Thymus (tissue), 11 donors: ENCODE measurements around the gene KDM4B. TPM values are rescaled to one million over a fixed set of nuclear protein-coding genes. Genes with fewer than 3 reads are reported as not detected.

Experiments
- DNase-seq, 9 donors: peaks; one replicate each; pipeline ENCODE4 v3.0.0-alpha.2; 2013; ENCODE audit warnings: low spot score in 9 of 9, low read depth in 6 of 9, missing footprints in 1 of 9
- H3K27ac ChIP-seq, 2 donors: one replicate each; pipeline ENCODE4 v1.5.1; 2013; ENCODE audit warnings: control low read depth in 1 of 2, low read depth in 1 of 2, low read length in 1 of 2, mild to moderate bottlenecking in 1 of 2, moderate library complexity in 1 of 2
- H3K27me3 ChIP-seq, 2 donors: one replicate each; pipeline ENCODE4 v1.5.1; 2013; ENCODE audit warnings: low read length in 1 of 2; ENCODE audit not compliant: control insufficient read depth in 2 of 2, insufficient read depth in 1 of 2
- H3K36me3 ChIP-seq, 2 donors: one replicate each; pipeline ENCODE4 v1.5.1; 2013; ENCODE audit warnings: low read length in 1 of 2, mild to moderate bottlenecking in 1 of 2, moderate library complexity in 1 of 2; ENCODE audit not compliant: control insufficient read depth in 2 of 2, insufficient read depth in 2 of 2
- H3K4me1 ChIP-seq, 2 donors: one replicate each; pipeline ENCODE4 v1.5.1; 2013; ENCODE audit warnings: low read length in 2 of 2; ENCODE audit not compliant: control insufficient read depth in 2 of 2, insufficient read depth in 2 of 2
- H3K4me3 ChIP-seq, 2 donors: one replicate each; pipeline ENCODE4 v1.5.1; 2013; ENCODE audit warnings: low read length in 2 of 2, control low read depth in 1 of 2, mild to moderate bottlenecking in 1 of 2
- H3K9me3 ChIP-seq, 2 donors: one replicate each; pipeline ENCODE4 v1.5.1; 2013; ENCODE audit warnings: low read length in 1 of 2, mild to moderate bottlenecking in 1 of 2; ENCODE audit not compliant: control insufficient read depth in 2 of 2, insufficient read depth in 1 of 2
- WGBS: extraction: QIAGEN DNeasy Blood & Tissue Kit; methylation state at CpG from one replicate; pipeline ENCODE4 v1.1.7; 2013; 5-methylcytosine and 5-hydroxymethylcytosine counted together
- polyA plus RNA-seq: library from polyadenylated mRNA; stranded (reverse); fragments of 200-250 nt; gene quantifications from one replicate; pipeline ENCODE4 v1.2.3, GENCODE V29; 2013
- total RNA-seq: library from RNA; stranded (reverse); fragments of 120-200 nt; gene quantifications from one replicate; pipeline ENCODE4 v1.2.4, GENCODE V29; 2013
- donor health status: healthy.

The KDM4B gene
- total and polyA plus RNA-seq, 2 donors, result 8.6 to 24.6 TPM

- DNase-seq, result no peak
- Histone ChIP-seq H3K4me1 (peaks cover 0 to 22% of the 10 kb centered on the region in 2 donors), H3K27ac (no peak overlapping the region), H3K27me3 (no peaks in the 10 kb centered on the region), H3K36me3 (peaks cover 16 to 36% of the 10 kb centered on the region in 2 donors), H3K9me3 (no peaks in the 10 kb centered on the region), H3K4me3 (no peak overlapping the region)
- WGBS, result 98% methylated on average over 13 of the region's 13 CpGs
These were observed 83.6 kb downstream of the KDM4B start for GRCh38 chr19:5052515-5052914.

GRCh38 chr19:5052945-5053485 lies 84.1 kb downstream of the KDM4B start:
- peaks cover 0 to 22% of the 10 kb centered on the region in 2 donors for H3K4me1 ChIP-seq
- H3K36me3 ChIP-seq, result peaks cover 13 to 32% of the 10 kb centered on the region in 2 donors
- H3K27ac ChIP-seq, result no peak overlapping the region
- no peak overlapping the region for H3K4me3 ChIP-seq
- 99% methylated on average over 16 of the region's 16 CpGs for WGBS
- no peaks in the 10 kb centered on the region for H3K9me3 ChIP-seq
- no peak for DNase-seq
- no peaks in the 10 kb centered on the region for H3K27me3 ChIP-seq

GRCh38 chr19:5053661-5054060 lies 84.7 kb downstream of the KDM4B start:
- Histone ChIP-seq H3K4me1 (peaks cover 0 to 15% of the 10 kb centered on the region in 2 donors), H3K4me3 (no peak overlapping the region), H3K27ac (no peak overlapping the region), H3K27me3 (no peaks in the 10 kb centered on the region), H3K36me3 (peaks cover 12 to 31% of the 10 kb centered on the region in 2 donors), H3K9me3 (no peaks in the 10 kb centered on the region)
- DNase-seq, result no peak
- 88% methylated on average over 11 of the region's 11 CpGs for WGBS

GRCh38 chr19:5054551-5055456 lies 85.9 kb downstream of the KDM4B start:
- DNase-seq, result no peak

GRCh38 chr19:5055457-5055776 lies 86.5 kb downstream of the KDM4B start:
- Histone ChIP-seq H3K4me1 (peaks cover 0 to under 1% of the 10 kb centered on the region in 2 donors), H3K27me3 (no peaks in the 10 kb centered on the region), H3K9me3 (no peaks in the 10 kb centered on the region), H3K27ac (no peak overlapping the region), H3K4me3 (no peak overlapping the region), H3K36me3 (peaks cover 17 to 34% of the 10 kb centered on the region in 2 donors)
- DNase-seq, result no peak
- 98% methylated on average over 13 of the region's 13 CpGs for WGBS

More at GRCh38 chr19:5054551-5055456, 85.9 kb downstream of the KDM4B start:
- Histone ChIP-seq H3K27me3 (no peaks in the 10 kb centered on the region), H3K4me3 (no peak overlapping the region), H3K36me3 (peaks cover 16 to 37% of the 10 kb centered on the region in 2 donors), H3K4me1 (peaks cover 0 to 6% of the 10 kb centered on the region in 2 donors), H3K27ac (no peak overlapping the region), H3K9me3 (no peaks in the 10 kb centered on the region)
- WGBS, result 97% methylated on average over 35 of the region's 35 CpGs

- no peak overlapping the region for H3K27ac ChIP-seq
- 97% methylated on average over 5 of the region's 5 CpGs for WGBS
- H3K4me1 ChIP-seq, result no peaks in the 10 kb centered on the region
- H3K4me3 ChIP-seq, result no peak overlapping the region
- no peak for DNase-seq
- H3K9me3 ChIP-seq, result peaks cover 2 to 11% of the 10 kb centered on the region in 2 donors
- peaks cover 21 to 32% of the 10 kb centered on the region in 2 donors for H3K36me3 ChIP-seq
- no peaks in the 10 kb centered on the region for H3K27me3 ChIP-seq
These were observed 88.9 kb downstream of the KDM4B start for GRCh38 chr19:5057860-5058259.

GRCh38 chr19:5058521-5059212 lies 89.8 kb downstream of the KDM4B start:
- no peak overlapping the region for H3K4me3 ChIP-seq
- DNase-seq, result no peak
- H3K36me3 ChIP-seq, result peaks cover 29 to 34% of the 10 kb centered on the region in 2 donors

GRCh38 chr19:5059213-5059574 lies 90.3 kb downstream of the KDM4B start:
- Histone ChIP-seq H3K4me3 (no peak overlapping the region), H3K27me3 (no peaks in the 10 kb centered on the region), H3K9me3 (peaks cover 2 to 14% of the 10 kb centered on the region in 2 donors), H3K4me1 (no peaks in the 10 kb centered on the region), H3K36me3 (peaks cover 31 to 38% of the 10 kb centered on the region in 2 donors), H3K27ac (no peak overlapping the region)
- no peak for DNase-seq
- 95% methylated on average over 21 of the region's 21 CpGs for WGBS

More at GRCh38 chr19:5058521-5059212, 89.8 kb downstream of the KDM4B start:
- Histone ChIP-seq H3K27me3 (no peaks in the 10 kb centered on the region), H3K4me1 (no peaks in the 10 kb centered on the region), H3K27ac (no peak overlapping the region), H3K9me3 (peaks cover 2 to 14% of the 10 kb centered on the region in 2 donors)
- WGBS, result 96% methylated on average over 34 of the region's 34 CpGs

- Histone ChIP-seq H3K27ac (no peak overlapping the region), H3K36me3 (peaks cover 31 to 32% of the 10 kb centered on the region in 2 donors), H3K9me3 (peaks cover 2 to 14% of the 10 kb centered on the region in 2 donors), H3K4me3 (no peak overlapping the region), H3K27me3 (no peaks in the 10 kb centered on the region), H3K4me1 (no peaks in the 10 kb centered on the region)
- WGBS, result 96% methylated on average over 12 of the region's 12 CpGs
- DNase-seq, result no peak
These were observed 90.9 kb downstream of the KDM4B start for GRCh38 chr19:5059793-5060192.
